OCI-LY1 (cell line): ENCODE results near the gene ELOVL2.

Experiments used
- CTCF ChIP-seq: fragments of 200-600 bp; sonication (generic), shearing (Covaris generic); IDR thresholded peaks from 2 replicates; pipeline ENCODE4 v1.5.1; 2017; ENCODE audit warnings: mild to moderate bottlenecking, antibody characterized with exemption, low read length, moderate library complexity, mixed read lengths
- EZH2 ChIP-seq: fragments of 200-600 bp; sonication (generic), shearing (Covaris generic); IDR thresholded peaks from 2 replicates; pipeline ENCODE4 v1.8.0; 2017; ENCODE audit warnings: borderline replicate concordance, mixed run types, mild to moderate bottlenecking, antibody characterized with exemption, low read length, moderate library complexity, mixed read lengths

- TF ChIP-seq CTCF (no peak), EZH2 (no peak)
Observed at GRCh38 chr6:10961837-10962236, 82.3 kb downstream of the ELOVL2 start.
